ENCODE data around the gene ATP8B4. TPM values are rescaled to one million over a fixed set of nuclear protein-coding genes. Genes with fewer than 3 reads are reported as not detected.

Gene ATP8B4
- total and polyA plus RNA-seq, 2 of the 8 experiments (the other 6 are each of a cell fraction or from before 2014, with no cell fraction given): 0.17 to 0.24 TPM

- no peak overlapping the region for H4K8ac ChIP-seq (ENCODE audit: extremely low read depth, insufficient read depth, low read length)
- H2BK15ac ChIP-seq (ENCODE audit: low read length): no peak overlapping the region
- H2BK20ac ChIP-seq (ENCODE audit: low read length): no peak overlapping the region
- no peak overlapping the region for H2BK120ac ChIP-seq (replicated peaks; ENCODE audit: low read depth, low read length)
- H4K5ac ChIP-seq (ENCODE audit: insufficient read length, low read depth, low read length): no peak overlapping the region
- no peaks in the 10 kb centered on the region for H3K9me3 ChIP-seq (ENCODE audit: insufficient read depth in 2 of 2, low read depth in 1 of 2, low read length in 1 of 2)
- no peaks in the 10 kb centered on the region for H3K27me3 ChIP-seq (replicated peaks in 1 of 4; ENCODE audit: control insufficient read depth in 3 of 4, extremely low read depth in 1 of 4, insufficient read depth in 3 of 4, low read length in 3 of 4)
- no peak overlapping the region for H4K91ac ChIP-seq (replicated peaks; ENCODE audit: insufficient read length, low read length)
- H3K4me2 ChIP-seq (ENCODE audit: insufficient read depth in 1 of 2, low read depth in 2 of 2, low read length in 2 of 2): no peak overlapping the region
- no peak overlapping the region for H3K4me3 ChIP-seq (ENCODE audit: extremely low read depth in 1 of 4, insufficient read depth in 2 of 4, low read depth in 3 of 4, low read length in 4 of 4)
- H3K36me3 ChIP-seq (ENCODE audit: control insufficient read depth in 2 of 4, insufficient read depth in 4 of 4, low read length in 3 of 4): no peaks in the 10 kb centered on the region
- no peaks in the 10 kb centered on the region for H3K79me2 ChIP-seq (ENCODE audit: control insufficient read depth in 1 of 2, insufficient read depth in 2 of 2, low read length in 2 of 2)
- H2AK5ac ChIP-seq (ENCODE audit: low read depth, low read length): no peak overlapping the region
- H3K9ac ChIP-seq (replicated peaks in 1 of 4; ENCODE audit: extremely low read depth in 1 of 4, low read depth in 3 of 4, low read length in 3 of 4): no peak overlapping the region
- H4K20me1 ChIP-seq (replicated peaks in 1 of 2; ENCODE audit: control insufficient read depth in 1 of 2, insufficient read depth in 2 of 2, low read length in 2 of 2): no peaks in the 10 kb centered on the region
- no peak overlapping the region for H3K23ac ChIP-seq (ENCODE audit: insufficient read length)
- CTCF ChIA-PET (ENCODE audit: partially characterized antibody): interaction anchor here (1.7 kb wide), 1 partner anchor 12 kb away, joined by 3 read pairs; no protein-coding TSS in a partner anchor
- H3K23me2 ChIP-seq (ENCODE audit: low read depth, low read length): no peaks in the 10 kb centered on the region
- no peak overlapping the region for H3K4ac ChIP-seq (replicated peaks; ENCODE audit: insufficient read length, low read depth, low read length)
- WGBS, 2 experiments (ENCODE audit: extremely low coverage in 1 of 2, insufficient coverage in 1 of 2, insufficient read length in 1 of 2, insufficient replicate concordance in 2 of 2, low coverage in 1 of 2, low lambda C conversion rate in 2 of 2, missing lambda C conversion rate in 1 of 2): 82% methylated on average over 2 of the region's 2 CpGs; no CpG with 5 or more reads in 1 of the 2 experiments
- FAIRE-seq (no peak), DNase-seq (ENCODE audit: low read depth in 1 of 2, low spot score in 2 of 2) (no peak)
- H3K79me1 ChIP-seq (ENCODE audit: low read depth, low read length): no peaks in the 10 kb centered on the region
- no peak overlapping the region for H3K18ac ChIP-seq (ENCODE audit: extremely low read depth, low read length)
- no peak overlapping the region for H2BK12ac ChIP-seq (ENCODE audit: low read depth, low read length)
- no peak overlapping the region for H2AFZ ChIP-seq (ENCODE audit: low read length)
- H2BK5ac ChIP-seq (ENCODE audit: low read depth, low read length): no peak overlapping the region
- POLR2A ChIA-PET (ENCODE audit: partially characterized antibody): no interaction called here
- no peak overlapping the region for H3K14ac ChIP-seq (ENCODE audit: insufficient read length)
- no peak overlapping the region for H3K27ac ChIP-seq (ENCODE audit: low read depth, low read length)
- H3K4me1 ChIP-seq (replicated peaks in 1 of 4; ENCODE audit: control insufficient read depth in 3 of 4, insufficient read depth in 4 of 4, low read length in 3 of 4): no peaks in the 10 kb centered on the region; a peak in 1 of 7 replicates
- no peak overlapping the region for H3K56ac ChIP-seq (replicated peaks; ENCODE audit: insufficient read length, low read depth, low read length)
- TF ChIP-seq SP4 (IDR thresholded peaks at IDR 0.05; ENCODE audit: low read length): no peak
- no peak for TF ChIP-seq POU5F1 (IDR thresholded peaks at IDR 0.05; ENCODE audit: low read depth, low read length)
- TF ChIP-seq RBBP5 (IDR thresholded peaks at IDR 0.05; ENCODE audit: borderline replicate concordance, low read depth, low read length): no peak
- no peak for TF ChIP-seq JUN (IDR thresholded peaks at IDR 0.05; ENCODE audit: low read depth, low read length)
- TF ChIP-seq RFX5 (IDR thresholded peaks at IDR 0.05; ENCODE audit: borderline replicate concordance, low read depth, low read length): no peak
- no peak for TF ChIP-seq ATF2 (IDR thresholded peaks at IDR 0.05; ENCODE audit: low read length)
- TF ChIP-seq YY1 (IDR thresholded peaks at IDR 0.05; ENCODE audit: low read depth, low read length): no peak
- no peak for TF ChIP-seq CBX5 (IDR thresholded peaks at IDR 0.05; ENCODE audit: low read depth, low read length)
- TF ChIP-seq KDM4A (IDR thresholded peaks at IDR 0.05; ENCODE audit: low read depth, low read length, severe bottlenecking): no peak
- no peak for TF ChIP-seq GABPA (IDR thresholded peaks at IDR 0.05; ENCODE audit: borderline replicate concordance, insufficient read depth, low read length)
- TF ChIP-seq CEBPB (IDR thresholded peaks at IDR 0.05; ENCODE audit: low read depth, low read length): no peak
- TF ChIP-seq GTF2F1 (IDR thresholded peaks at IDR 0.05; ENCODE audit: borderline replicate concordance, low read depth, low read length): no peak
- TF ChIP-seq SIN3A (conservative IDR thresholded peaks at IDR 0.05 in 1 of 2, IDR thresholded peaks at IDR 0.05 in 1 of 2; ENCODE audit: low read depth in 1 of 2, low read length in 2 of 2): no peak
- no peak for TF ChIP-seq SP2 (IDR thresholded peaks at IDR 0.05; ENCODE audit: low read length)
Observed at GRCh38 chr15:49919034-49919433, 200.0 kb downstream of the ATP8B4 start.
